GM23338 (cell line): Measurements from ENCODE around the gene TLR6. TPM values are rescaled to one million over a fixed set of nuclear protein-coding genes. Genes with fewer than 3 reads are reported as not detected.

Source experiments
- ATAC-seq: fragments of 200-7000 bp; cut with Tn5 transposase; 3 replicates; pipeline ENCODE4 v1.9.1; 2020
- DNase-seq: peaks from one replicate; pipeline ENCODE4 v3.0.0-alpha.2; 2015; ENCODE audit warnings: low spot score
- H2AFZ ChIP-seq: fragments of 200-600 bp; sonication (generic); 2 replicates; pipeline ENCODE4 v1.8.0; 2016; ENCODE audit warnings: antibody characterized with exemption, mild to moderate bottlenecking, moderate library complexity
- H3F3A ChIP-seq: fragments of 200-600 bp; sonication (generic); replicated peaks from 2 replicates; pipeline ENCODE4 v1.8.0; 2017; ENCODE audit warnings: antibody characterized with exemption, mixed run types, low read depth
- H3K27ac ChIP-seq: fragments of 200-600 bp; sonication (generic); 2 replicates; pipeline ENCODE4 v1.6.1; 2016; ENCODE audit warnings: low read depth
- H3K27me3 ChIP-seq: fragments of 200-600 bp; sonication (generic); 2 replicates; pipeline ENCODE4 v1.8.0; 2016; ENCODE audit warnings: mild to moderate bottlenecking, mixed run types, moderate library complexity; ENCODE audit not compliant: insufficient read depth
- H3K36me3 ChIP-seq: fragments of 200-600 bp; sonication (generic); 2 replicates; pipeline ENCODE4 v1.8.0; 2016; ENCODE audit warnings: mild to moderate bottlenecking; ENCODE audit not compliant: insufficient read depth
- H3K4me1 ChIP-seq: fragments of 200-600 bp; sonication (generic); 2 replicates; pipeline ENCODE4 v1.8.0; 2016; ENCODE audit warnings: mild to moderate bottlenecking, moderate library complexity; ENCODE audit not compliant: insufficient read depth
- H3K4me2 ChIP-seq: fragments of 200-600 bp; sonication (generic); 2 replicates; pipeline ENCODE4 v1.7.1; 2017; ENCODE audit warnings: mixed run types
- H3K4me3 ChIP-seq: fragments of 200-600 bp; sonication (generic); 2 replicates; pipeline ENCODE4 v1.6.1; 2016; ENCODE audit warnings: mixed run types
- H3K79me2 ChIP-seq: fragments of 200-600 bp; sonication (generic); replicated peaks from 2 replicates; pipeline ENCODE4 v1.8.0; 2017; ENCODE audit warnings: mild to moderate bottlenecking; ENCODE audit not compliant: insufficient read depth
- H3K9me2 ChIP-seq: fragments of 200-600 bp; sonication (generic); 2 replicates; pipeline ENCODE4 v1.8.0; 2017; ENCODE audit not compliant: insufficient read depth
- H4K20me1 ChIP-seq: fragments of 200-600 bp; sonication (generic); replicated peaks from 2 replicates; pipeline ENCODE4 v1.8.0; 2017; ENCODE audit warnings: mild to moderate bottlenecking; ENCODE audit not compliant: insufficient read depth
- H3K27ac Mint-ChIP-seq: 2 replicates; pipeline ENCODE4 v1.8.0; 2020; ENCODE audit warnings: inconsistent platforms, mild to moderate bottlenecking, moderate library complexity, mixed read lengths
- H3K27me3 Mint-ChIP-seq: 3 replicates; pipeline ENCODE4 v1.8.0; 2022; ENCODE audit warnings: low read depth, mild to moderate bottlenecking, moderate library complexity, mixed read lengths, inconsistent platforms; ENCODE audit not compliant: insufficient read depth, poor library complexity
- H3K36me3 Mint-ChIP-seq: 3 replicates; pipeline ENCODE4 v1.8.0; 2021; ENCODE audit warnings: low read depth, mild to moderate bottlenecking, inconsistent platforms, moderate library complexity, mixed read lengths
- H3K4me1 Mint-ChIP-seq: 3 replicates; pipeline ENCODE4 v1.8.0; 2020; ENCODE audit warnings: mild to moderate bottlenecking, inconsistent platforms, mixed read lengths
- H3K4me3 Mint-ChIP-seq: 3 replicates; pipeline ENCODE4 v1.8.0; 2021; ENCODE audit warnings: moderate library complexity, mild to moderate bottlenecking, inconsistent platforms, mixed read lengths
- H3K9me3 Mint-ChIP-seq: 3 replicates; pipeline ENCODE4 v1.8.0; 2020; ENCODE audit warnings: moderate library complexity, mild to moderate bottlenecking, inconsistent platforms, mixed read lengths
- CREB1 ChIP-seq: fragments of 250-450 bp; sonication (Bioruptor Pico); IDR thresholded peaks from 2 replicates; pipeline ENCODE4 v1.5.0; 2020; ENCODE audit warnings: low read depth, mild to moderate bottlenecking, moderate library complexity
- CTCF ChIP-seq, 2 experiments: fragments of 200-600 bp in 1 of 2; sonication (generic) in 1 of 2; conservative IDR thresholded peaks; 2 replicates each; pipeline versions ENCODE4 v1.5.1 to v1.6.1; 2016 to 2017; ENCODE audit warnings: antibody characterized with exemption in 2 of 2, low read depth in 2 of 2, mild to moderate bottlenecking in 2 of 2, moderate library complexity in 1 of 2
- EZH2 ChIP-seq: fragments of 200-600 bp; sonication (generic); IDR thresholded peaks from one replicate; pipeline ENCODE4 v1.8.0; 2017; ENCODE audit warnings: antibody characterized with exemption, mild to moderate bottlenecking, low read depth; ENCODE audit not compliant: unreplicated experiment
- EZH2phosphoT487 ChIP-seq: fragments of 200-600 bp; sonication (generic); IDR thresholded peaks from one replicate; pipeline ENCODE4 v1.8.1; 2018; ENCODE audit warnings: antibody characterized with exemption; ENCODE audit not compliant: unreplicated experiment
- JUNB ChIP-seq: IDR thresholded peaks from one replicate; pipeline ENCODE4 v1.6.1; 2016; ENCODE audit warnings: antibody characterized with exemption; ENCODE audit not compliant: unreplicated experiment
- NANOG ChIP-seq: IDR thresholded peaks from 2 replicates; pipeline ENCODE4 v1.6.1; 2016; ENCODE audit warnings: antibody characterized with exemption, borderline replicate concordance
- ZNF114 ChIP-seq: fragments of 250-450 bp; sonication (Bioruptor Pico); IDR thresholded peaks from 2 replicates; pipeline ENCODE4 v1.5.0; 2020; ENCODE audit warnings: mild to moderate bottlenecking, moderate library complexity
- ZNF331 ChIP-seq: fragments of 250-450 bp; sonication (Bioruptor Pico); IDR thresholded peaks from 2 replicates; pipeline ENCODE4 v1.5.0; 2020; ENCODE audit warnings: low read depth, mild to moderate bottlenecking, moderate library complexity
- ZNF462 ChIP-seq: fragments of 250-450 bp; sonication (Bioruptor Pico); IDR thresholded peaks from 2 replicates; pipeline ENCODE4 v1.5.0; 2020; ENCODE audit warnings: mild to moderate bottlenecking, moderate library complexity
- polyA plus RNA-seq: library from polyadenylated mRNA; unstranded; fragments of >200 nt; fragmentation: Nextera tagmentation; extraction: Ambion mirVana; gene quantifications from 2 replicates; pipeline ENCODE4 v1.2.1, GENCODE V29; 2016
- total RNA-seq: library from RNA; depleted of rRNA; stranded (reverse); fragments of >200 nt; shearing (Covaris generic); gene quantifications from 2 replicates; pipeline ENCODE4 v1.2.3, GENCODE V29; 2014

TLR6 gene
- total and polyA plus RNA-seq, 2 experiments from 2014 or later: 0.14 TPM; not detected in 1

- no peak for TF ChIP-seq ZNF462
- no peak for TF ChIP-seq EZH2phosphoT487
- no peak for TF ChIP-seq ZNF114 (CRISPR knock-in tag)
- TF ChIP-seq CREB1 (CRISPR knock-in tag): no peak
- no peak for TF ChIP-seq CTCF (conservative IDR thresholded peaks at IDR 0.05; ENCODE audit: low read depth in 2 of 2)
- TF ChIP-seq ZNF331 (CRISPR knock-in tag): no peak
- TF ChIP-seq NANOG: no peak
- no peak for TF ChIP-seq EZH2
- TF ChIP-seq JUNB: no peak
These were observed 19.3 kb downstream of the TLR6 start (continued) for GRCh38 chr4:38837334-38837733.

- no peaks in the 10 kb centered on the region for H3K79me2 ChIP-seq
- H3K4me1 ChIP-seq: no peaks in the 10 kb centered on the region
- no peak overlapping the region for H3K4me3 ChIP-seq
- no peaks in the 10 kb centered on the region for H3K36me3 Mint-ChIP-seq
- no peaks in the 10 kb centered on the region for H3K9me2 ChIP-seq
- no peaks in the 10 kb centered on the region; the same call in 2 of the 3 replicates for H3K4me1 Mint-ChIP-seq
- no peak overlapping the region for H3K4me3 Mint-ChIP-seq
- no peaks in the 10 kb centered on the region for H3F3A ChIP-seq
- DNase-seq (no peak), ATAC-seq (no peak)
- no peak overlapping the region for H3K27ac ChIP-seq
- H3K27me3 Mint-ChIP-seq: no peaks in the 10 kb centered on the region
- H3K9me3 Mint-ChIP-seq: peaks cover 4% of the 10 kb centered on the region; the same call in 2 of the 3 replicates
- no peaks in the 10 kb centered on the region for H3K27me3 ChIP-seq
- no peaks in the 10 kb centered on the region for H3K36me3 ChIP-seq
- no peak overlapping the region for H3K27ac Mint-ChIP-seq
- no peak overlapping the region for H3K4me2 ChIP-seq
- no peak overlapping the region for H2AFZ ChIP-seq
- no peaks in the 10 kb centered on the region for H4K20me1 ChIP-seq
- TF ChIP-seq ZNF331 (CRISPR knock-in tag): no peak
- no peak for TF ChIP-seq CTCF (conservative IDR thresholded peaks at IDR 0.05; ENCODE audit: low read depth in 2 of 2)
These were observed 22.0 kb downstream of the TLR6 start for GRCh38 chr4:38834570-38834969.
